ELR (cell line): Measurements from ENCODE around the gene MRPL45.
A peak's percentile ranks its signal among the peaks of the same experiment; 100 is the strongest.

Experiments used
- DNase-seq: peaks from one replicate; pipeline ENCODE4 v3.0.0-alpha.2; 2015; ENCODE audit warnings: low read depth

MRPL45 gene

GRCh38 chr17:38325221-38325851 lies 28.4 kb downstream of the MRPL45 start:
- DNase-seq = no peak

DNA sequence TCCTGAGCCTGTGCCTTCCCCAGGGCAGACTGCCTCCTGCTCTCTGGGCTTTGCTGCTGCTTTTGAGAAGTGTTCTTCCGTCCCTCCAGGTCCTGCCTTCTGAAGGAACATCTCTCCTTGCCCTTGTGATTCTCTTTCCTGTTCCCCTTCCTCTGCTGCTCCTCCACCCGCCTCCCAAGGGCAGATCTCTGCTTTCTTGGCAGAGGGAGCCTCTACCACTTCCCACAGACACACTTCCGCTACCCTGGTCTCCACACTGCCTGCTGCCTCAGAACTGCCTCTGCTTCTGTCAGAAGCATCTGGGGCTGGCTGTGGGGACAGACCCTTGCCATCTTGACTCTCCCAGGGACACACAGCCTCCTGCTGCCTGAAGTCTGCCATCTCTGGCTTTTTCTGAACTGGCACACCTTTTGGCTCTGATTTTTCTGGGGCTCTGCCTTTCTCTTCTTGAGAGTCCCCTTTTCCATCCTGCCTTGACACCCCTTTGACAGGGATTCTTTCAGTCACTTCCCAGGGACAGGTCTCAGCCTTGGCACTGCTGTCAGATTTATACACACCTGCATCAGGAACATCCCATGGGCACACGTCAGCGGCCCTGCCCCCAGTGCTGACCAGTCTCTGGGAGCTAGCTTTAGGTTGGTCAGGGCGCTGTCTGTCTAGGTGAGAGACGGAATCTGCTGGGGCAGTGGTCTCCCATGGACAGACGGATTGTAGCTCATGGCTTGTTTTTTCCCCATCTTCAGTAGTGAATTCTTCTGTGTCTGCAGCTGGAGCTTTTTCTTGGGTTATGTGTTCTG lies 30.2 kb downstream of the MRPL45 start:
- DNase-seq = no peak

- no peak for DNase-seq
These were observed 31.0 kb downstream of the MRPL45 start for GRCh38 chr17:38327936-38328335.

DNA sequence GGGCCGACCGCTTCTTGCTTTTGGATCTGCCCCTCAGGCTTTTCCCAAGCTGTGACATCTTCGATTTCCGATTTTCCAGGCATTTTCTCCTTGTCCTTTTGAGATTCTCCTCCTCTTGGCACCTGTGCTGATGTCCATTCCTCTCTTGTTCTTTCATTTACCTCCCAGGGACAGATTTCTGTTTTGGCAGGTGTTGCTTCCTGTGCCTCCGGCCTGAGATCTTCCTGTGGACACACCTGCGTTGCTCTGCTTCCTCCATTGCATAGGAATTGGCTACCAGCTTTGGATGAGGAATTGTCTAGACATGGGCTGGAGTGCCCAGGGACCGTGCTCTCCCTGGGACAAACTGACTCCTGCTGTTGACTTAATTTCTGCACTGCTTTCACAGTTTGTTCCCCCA lies 31.7 kb downstream of the MRPL45 start:
- DNase-seq = no peak

DNA sequence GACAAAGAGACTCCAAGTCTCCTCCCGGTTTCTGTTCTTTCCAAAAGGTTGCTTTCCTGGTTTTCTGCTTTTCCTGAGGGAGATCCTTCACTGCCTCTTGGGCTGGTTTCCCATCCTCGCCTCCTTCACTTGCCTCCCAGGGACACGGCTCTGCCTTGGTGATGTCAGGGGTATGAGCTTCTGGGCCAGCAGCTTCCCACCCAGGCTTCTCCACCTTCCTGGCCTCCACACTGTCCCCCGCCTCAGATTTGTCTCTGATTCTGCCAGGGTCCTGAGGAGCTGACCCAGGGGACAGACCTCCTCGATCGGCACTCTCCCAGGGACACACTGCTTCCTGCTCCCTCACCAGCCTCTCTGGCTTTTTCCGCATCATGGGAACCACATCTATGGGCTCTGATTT lies 32.3 kb downstream of the MRPL45 start:
- no peak for DNase-seq

DNA sequence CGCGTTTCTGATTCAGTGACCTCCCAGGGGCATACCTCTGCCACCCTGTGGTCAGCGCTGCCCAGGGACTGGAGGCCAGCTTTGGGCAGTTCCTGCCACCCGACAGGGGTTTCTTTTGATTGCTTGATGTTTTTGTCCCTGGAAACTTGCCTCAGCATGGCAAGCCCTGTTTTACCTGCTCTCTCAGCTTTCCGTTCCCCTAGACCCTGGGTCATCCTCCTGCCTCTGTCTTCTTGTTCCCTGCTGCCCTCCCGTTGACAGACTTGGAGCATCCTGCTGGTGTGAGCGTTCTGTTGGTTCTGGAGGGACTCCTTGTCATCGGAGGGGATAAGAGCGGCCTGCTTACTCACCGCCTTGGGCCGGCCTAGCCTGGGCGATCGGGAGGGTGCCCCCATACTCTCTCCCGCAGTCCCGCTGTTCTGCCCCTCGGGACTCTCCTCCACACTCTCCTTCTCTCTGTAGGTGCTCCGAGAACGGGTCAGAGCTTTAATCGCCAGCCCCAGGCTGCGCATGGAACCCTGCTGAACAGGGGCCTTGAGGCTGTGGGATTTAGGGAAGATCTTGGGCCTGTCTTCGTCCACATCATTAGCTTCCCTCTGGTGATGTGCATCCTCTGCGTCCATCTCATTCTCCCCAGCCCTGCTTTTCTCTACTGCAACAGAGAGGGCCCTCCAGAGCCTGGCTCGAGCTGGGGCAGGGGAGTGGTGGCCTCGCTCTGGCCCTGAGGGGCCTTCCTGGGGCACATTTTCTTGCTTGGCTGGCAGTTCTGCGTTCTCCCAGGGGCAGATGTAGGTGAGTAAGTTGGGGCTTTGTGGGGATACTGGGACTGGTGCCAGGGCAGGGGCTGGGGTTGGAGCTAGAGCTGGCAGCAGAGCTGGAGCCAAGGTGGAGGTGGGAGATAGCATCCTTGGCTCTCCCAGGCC lies 33.1 kb downstream of the MRPL45 start:
- DNase-seq = no peak

- DNase-seq = no peak
These were observed 34.0 kb downstream of the MRPL45 start for GRCh38 chr17:38330941-38331411.

GRCh38 chr17:38332735-38333134 lies 35.8 kb downstream of the MRPL45 start:
- no peak for DNase-seq

DNA sequence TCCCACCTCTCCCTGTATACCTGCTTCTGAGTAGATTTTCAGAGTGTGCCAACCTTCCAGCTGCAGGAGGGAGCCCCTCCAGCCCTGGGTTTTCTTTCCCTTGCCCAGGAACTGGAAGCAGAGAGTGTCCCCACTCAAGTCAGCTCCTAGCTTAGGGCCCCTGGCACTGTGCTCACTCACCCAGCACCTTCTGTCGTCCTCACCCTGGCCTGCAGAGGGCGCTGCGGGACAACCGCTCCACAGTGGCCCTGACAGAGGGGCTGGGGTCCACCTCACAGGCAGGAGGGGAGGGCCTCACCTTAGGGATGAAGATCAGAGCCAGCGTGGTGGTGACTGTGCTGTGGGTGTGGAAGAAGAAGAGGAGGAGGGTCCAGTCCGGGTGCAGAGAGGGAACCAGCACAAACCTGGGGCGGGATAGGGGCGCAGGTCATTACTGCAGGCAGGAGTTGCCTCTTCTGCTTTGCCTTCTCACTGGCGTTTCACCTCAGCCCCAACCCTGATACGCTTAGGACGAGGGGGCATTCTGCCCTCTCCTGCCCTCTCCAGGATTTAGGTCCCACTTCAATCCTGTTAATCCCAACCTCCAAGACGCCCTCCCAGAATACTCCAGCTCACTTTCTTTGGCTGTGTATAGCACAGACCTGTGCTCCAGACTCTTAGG lies 36.8 kb downstream of the MRPL45 start:
- peak; percentile 50 for DNase-seq

- no peak for DNase-seq
These were observed 37.8 kb downstream of the MRPL45 start for GRCh38 chr17:38334480-38335364.

DNA sequence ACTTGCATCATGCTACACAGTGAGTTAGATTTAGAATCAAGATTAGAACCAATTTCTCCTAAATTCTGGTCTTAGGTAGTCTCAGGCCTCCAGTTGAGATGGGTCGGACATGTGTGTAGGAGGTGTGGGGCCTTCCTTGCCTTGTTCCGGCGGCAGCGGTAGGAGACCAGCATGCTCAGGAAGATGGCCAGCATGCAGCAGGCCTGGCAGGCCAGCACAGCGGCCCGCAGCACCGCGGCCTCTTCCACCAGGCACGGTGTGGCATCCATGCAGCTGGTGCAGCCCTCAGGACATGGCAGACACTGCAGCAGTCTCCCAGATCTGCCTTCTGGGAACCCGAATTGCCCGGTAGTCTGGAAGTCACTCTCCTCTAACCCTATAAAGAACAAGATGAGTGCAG lies 39.9 kb downstream of the MRPL45 start:
- no peak for DNase-seq

DNA sequence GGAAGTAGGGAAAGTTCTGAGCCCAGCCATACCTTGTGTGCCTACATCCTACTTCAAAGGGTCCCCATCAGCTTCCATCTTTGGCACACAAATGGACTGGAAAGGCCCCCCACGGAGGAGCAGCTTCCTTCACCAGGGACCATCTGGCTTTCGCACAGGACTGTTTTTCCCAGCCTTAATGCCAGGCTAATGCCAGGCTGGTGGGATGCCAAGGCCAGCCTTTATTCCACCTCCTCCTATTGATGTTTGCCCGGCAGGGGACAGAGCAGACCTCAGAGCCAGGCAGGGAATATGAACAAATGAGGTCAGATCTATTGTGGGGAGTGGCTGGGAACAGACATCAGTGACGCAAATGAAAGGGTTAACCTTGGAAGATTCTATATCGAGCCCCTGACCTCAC lies 41.1 kb downstream of the MRPL45 start:
- DNase-seq = no peak

- no peak for DNase-seq
These were observed 41.6 kb downstream of the MRPL45 start for GRCh38 chr17:38338535-38338934.

- no peak for DNase-seq
These were observed 42.9 kb downstream of the MRPL45 start for GRCh38 chr17:38339891-38340290.

DNA sequence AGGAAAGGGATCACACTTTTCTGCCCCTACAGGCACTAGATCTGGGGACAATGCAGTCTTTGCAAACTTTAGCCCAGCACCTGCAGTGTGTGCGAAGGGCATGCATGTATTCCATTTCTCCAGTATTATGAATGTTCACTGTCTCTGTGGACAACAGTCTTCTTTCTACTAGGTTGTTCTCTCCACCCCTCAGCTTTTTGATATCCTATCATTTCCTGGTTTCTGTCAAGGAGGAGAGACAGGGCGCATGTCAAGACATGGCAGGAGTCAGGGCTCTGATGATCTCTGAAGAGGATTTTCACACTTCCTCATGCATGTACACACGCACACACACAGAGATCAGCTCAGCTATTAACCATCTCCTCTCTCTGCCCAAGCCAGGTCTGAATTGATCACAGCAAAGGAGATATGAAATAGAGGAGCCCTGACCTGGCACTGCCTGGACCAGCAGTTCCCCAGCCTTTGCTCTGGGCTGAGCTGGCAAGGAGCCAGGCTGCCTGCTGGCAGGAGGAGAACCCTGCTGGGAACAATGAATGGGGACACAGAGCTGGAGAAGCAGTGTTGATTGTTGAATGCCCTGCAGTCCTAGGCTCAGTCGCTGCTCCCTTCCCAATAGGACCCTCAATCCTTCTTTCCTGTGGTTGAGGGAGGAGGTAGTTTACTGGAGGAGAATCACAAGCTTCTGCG lies 44.2 kb downstream of the MRPL45 start:
- DNase-seq = peak; percentile 19

DNA sequence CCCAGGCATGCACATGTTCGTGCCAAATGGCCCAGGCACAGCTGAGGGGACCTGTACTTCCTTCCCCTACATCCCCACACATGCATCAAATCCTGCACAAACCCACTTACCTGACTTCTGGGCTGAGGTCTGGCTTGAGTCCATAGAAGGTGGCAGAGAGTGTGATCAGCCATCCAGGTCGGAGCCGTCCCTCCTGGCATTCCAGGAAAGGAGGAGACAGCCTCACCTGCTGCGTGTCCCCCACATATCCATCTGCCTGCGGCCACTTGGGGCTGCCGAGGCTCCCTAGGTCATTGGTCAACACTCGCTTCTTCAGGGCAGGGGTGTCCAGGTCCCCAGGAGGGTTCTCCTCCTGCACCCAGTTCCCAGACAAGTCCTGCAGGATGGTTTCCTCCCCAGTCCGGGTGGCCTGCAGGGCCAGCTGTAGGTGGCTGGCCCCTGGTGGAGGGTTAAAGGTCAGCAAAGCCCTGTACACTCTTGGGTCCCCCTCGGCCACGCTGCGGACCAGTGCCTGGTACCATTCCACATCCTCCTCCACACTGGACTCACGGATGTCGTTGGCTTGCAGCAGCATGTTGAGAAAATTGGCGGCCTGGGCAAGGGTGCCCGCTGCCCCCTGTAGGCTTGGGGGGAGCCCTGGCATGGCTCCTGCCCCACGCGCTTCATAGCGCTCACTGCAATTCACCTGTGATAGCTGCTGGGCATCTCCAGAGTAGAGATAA lies 46.1 kb downstream of the MRPL45 start:
- DNase-seq = no peak

DNA sequence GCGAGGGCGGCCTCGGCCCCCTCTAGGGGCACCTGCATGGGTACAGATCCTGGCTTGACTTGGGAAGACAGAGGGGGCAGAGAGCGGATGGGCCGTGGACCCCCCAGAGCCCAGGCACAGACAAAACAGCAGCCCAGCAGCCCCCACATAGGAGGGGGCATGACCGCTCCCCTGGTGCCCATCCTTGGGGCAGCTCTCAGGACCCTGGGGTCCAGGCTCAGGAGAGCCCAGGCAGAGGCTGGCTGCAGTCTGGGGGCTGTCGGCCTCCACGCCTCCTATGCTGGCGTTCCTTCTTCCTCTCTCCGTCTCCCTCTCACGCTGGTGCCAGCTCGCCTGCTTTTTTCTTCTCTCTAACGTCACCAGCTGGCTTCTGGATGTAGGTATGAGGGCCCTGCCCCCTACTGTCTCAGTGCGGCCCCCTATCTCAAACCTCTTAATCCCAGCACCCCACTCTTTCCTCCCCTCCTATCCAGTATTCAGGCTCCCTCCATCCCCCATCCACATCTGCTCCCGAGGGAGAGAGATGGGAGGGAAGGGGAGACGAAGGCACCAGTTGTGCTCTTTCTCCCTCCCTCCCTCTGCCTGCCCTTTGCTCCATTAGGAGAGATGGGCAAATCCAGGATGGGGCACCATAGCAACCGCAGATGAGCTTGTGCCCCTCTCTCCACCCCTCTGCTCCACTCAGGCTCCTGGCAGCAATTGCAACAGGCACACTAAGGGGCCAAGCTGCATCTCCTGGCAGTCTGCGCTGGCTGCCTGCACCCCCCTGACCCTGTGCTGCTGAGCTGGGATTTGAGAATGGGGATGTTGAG lies 46.8 kb downstream of the MRPL45 start, which contains the start of gene GPR179:
Gene GPR179, minus strand, starts transcription at position 349 of the 812 bp plus-strand sequence. Its CDS starts 167 bp downstream, at position 182.
- no peak for DNase-seq

DNA sequence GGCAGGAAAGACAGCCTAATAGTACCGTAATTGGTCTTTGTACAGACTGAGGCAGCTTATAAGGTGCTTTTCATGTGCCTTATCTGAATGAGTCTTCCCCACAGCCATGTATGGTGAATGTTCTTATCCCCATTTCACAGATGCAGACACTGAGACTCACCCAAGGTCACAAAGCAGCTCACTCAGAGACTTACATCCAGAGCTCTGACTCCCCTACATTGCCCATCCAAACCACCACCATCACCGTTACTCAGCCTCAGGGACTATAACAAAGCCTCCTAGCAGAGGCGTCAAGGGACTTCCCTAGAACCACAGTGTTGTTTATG lies 47.4 kb downstream of the MRPL45 start:
- no peak for DNase-seq

- no peak for DNase-seq
These were observed 48.8 kb downstream of the MRPL45 start for GRCh38 chr17:38345743-38346142.
